Keratinocyte (primary cell): ENCODE measurements around the gene CASP14. TPM values are rescaled to one million over a fixed set of nuclear protein-coding genes. Genes with fewer than 3 reads are reported as not detected.

Experiments
- DNase-seq: peaks from one replicate; pipeline ENCODE4 v3.0.0-alpha.2; 2011; ENCODE audit warnings: low read depth, missing footprints, low spot score
- FAIRE-seq: peaks from 2 replicates; lab custom pipeline; 2011; peaks lifted over from hg19 to GRCh38; lab: Jason Lieb, UNC
- H2AFZ ChIP-seq: 2 replicates; pipeline ENCODE4 v1.6.0; 2012; ENCODE audit warnings: low read length, control low read depth, inconsistent platforms; ENCODE audit not compliant: control insufficient read depth
- H3K27ac ChIP-seq: 2 replicates; pipeline ENCODE4 v1.5.1; 2011; ENCODE audit warnings: low read length; ENCODE audit not compliant: control insufficient read depth, insufficient read depth
- H3K27me3 ChIP-seq: 3 replicates; pipeline ENCODE4 v1.6.0; 2011; ENCODE audit warnings: low read length; ENCODE audit not compliant: control insufficient read depth, insufficient read depth; ENCODE audit errors: extremely low read depth
- H3K36me3 ChIP-seq, 2 experiments: 2 replicates in 1 of 2; 3 replicates in 1 of 2; pipeline ENCODE4 v1.5.1; 2011; ENCODE audit warnings: low read length in 2 of 2, mild to moderate bottlenecking in 1 of 2; ENCODE audit not compliant: control insufficient read depth in 2 of 2, insufficient read depth in 2 of 2; ENCODE audit errors: extremely low read depth in 1 of 2
- H3K4me1 ChIP-seq: 3 replicates; pipeline ENCODE4 v1.5.1; 2011; ENCODE audit warnings: low read length; ENCODE audit not compliant: control insufficient read depth, insufficient read depth; ENCODE audit errors: extremely low read depth
- H3K4me2 ChIP-seq: 3 replicates; pipeline ENCODE4 v1.6.0; 2011; ENCODE audit warnings: low read depth, low read length; ENCODE audit not compliant: control insufficient read depth, insufficient read depth; ENCODE audit errors: extremely low read depth
- H3K4me3 ChIP-seq, 3 experiments: fragments of 200-600 bp in 1 of 3; sonication (generic) in 1 of 3; 2 replicates in 2 of 3; 3 replicates in 1 of 3; pipeline ENCODE4 v1.5.1; 2011 to 2016; ENCODE audit warnings: low read length in 3 of 3, mild to moderate bottlenecking in 3 of 3, control low read depth in 2 of 3, inconsistent platforms in 1 of 3, low read depth in 1 of 3, mixed read lengths in 1 of 3, mixed run types in 1 of 3, moderate library complexity in 1 of 3; ENCODE audit not compliant: control insufficient read depth in 2 of 3, insufficient read depth in 2 of 3; ENCODE audit errors: extremely low read depth in 1 of 3
- H3K79me2 ChIP-seq: 2 replicates; pipeline ENCODE4 v1.6.0; 2012; ENCODE audit warnings: low read length; ENCODE audit not compliant: control insufficient read depth, insufficient read depth
- H3K9ac ChIP-seq: 3 replicates; pipeline ENCODE4 v1.6.0; 2011; ENCODE audit warnings: low read length; ENCODE audit not compliant: control insufficient read depth, insufficient read depth; ENCODE audit errors: extremely low read depth
- H3K9me1 ChIP-seq: 3 replicates; pipeline ENCODE4 v1.6.0; 2011; ENCODE audit warnings: low read length; ENCODE audit not compliant: control insufficient read depth, insufficient read depth; ENCODE audit errors: extremely low read depth
- H3K9me3 ChIP-seq: 2 replicates; pipeline ENCODE4 v1.5.1; 2012; ENCODE audit warnings: low read depth, low read length; ENCODE audit not compliant: control insufficient read depth
- H4K20me1 ChIP-seq: 3 replicates; pipeline ENCODE4 v1.6.0; 2011; ENCODE audit warnings: low read length; ENCODE audit not compliant: control insufficient read depth, insufficient read depth; ENCODE audit errors: extremely low read depth
- CTCF ChIP-seq, 3 experiments: IDR thresholded peaks in 1 of 3; conservative IDR thresholded peaks in 1 of 3; optimal IDR thresholded peaks in 1 of 3; 2 replicates in 2 of 3; 3 replicates in 1 of 3; pipeline versions ENCODE3 to v1.5.1; 2011; ENCODE audit warnings: low read length in 3 of 3, mild to moderate bottlenecking in 3 of 3, moderate library complexity in 2 of 3, control low read depth in 1 of 3, inconsistent platforms in 1 of 3; ENCODE audit not compliant: insufficient read depth in 2 of 3; ENCODE audit errors: extremely low read depth in 1 of 3
- EZH2 ChIP-seq: IDR thresholded peaks from one replicate; pipeline ENCODE4 v1.6.1; 2012; ENCODE audit warnings: inconsistent platforms, mild to moderate bottlenecking, low read length, moderate library complexity
- dilution Hi-C: fragments of 300-500 bp; cut with MboI; formaldehyde crosslinking; loops from one replicate; pipeline ENCODE4 v1.7.0; 2020; ENCODE audit warnings: low sequenced_read_pairs; ENCODE audit not compliant: extremely low pct_ligation_motif_present
- polyA plus RNA-seq, 5 experiments: library from polyadenylated mRNA; depleted of rRNA in 3 of 5; stranded (reverse) in 3 of 5; stranded (forward) in 1 of 5; unstranded in 1 of 5; fragments of >200 nt; gene quantifications; 1 replicate in 1 of 5; 2 replicates in 3 of 5; 3 replicates in 1 of 5; pipeline versions ENCODE4 v1.2.1 to v1.2.3, GENCODE V29; 2011 to 2012; ENCODE audit warnings: missing spikeins in 2 of 5, low read depth in 1 of 5, low replicate concordance in 1 of 5

The CASP14 gene
- polyA plus RNA-seq, 1 donor (not counting 4 experiments of a cell fraction or from before 2014, with no cell fraction given) = 122 TPM

- Histone ChIP-seq H3K9me3 (peaks cover 3% of the 10 kb centered on the region), H3K27ac (no peak overlapping the region), H3K4me3 (no peak overlapping the region), H3K27me3 (no peaks in the 10 kb centered on the region), H2AFZ (no peak overlapping the region), H3K9me1 (no peaks in the 10 kb centered on the region), H3K4me1 (peaks cover 3% of the 10 kb centered on the region), H4K20me1 (no peaks in the 10 kb centered on the region), H3K4me2 (no peak overlapping the region), H3K36me3 (peaks cover 3 to 4% of the 10 kb centered on the region in 2 experiments), H3K79me2 (no peaks in the 10 kb centered on the region), H3K9ac (no peak overlapping the region)
- DNase-seq (no peak), FAIRE-seq (no peak)
- dilution Hi-C loops = no loop called here
- TF ChIP-seq CTCF (optimal IDR thresholded peaks at IDR 0.05 in 1 of 3, IDR thresholded peaks at IDR 0.05 in 1 of 3, conservative IDR thresholded peaks at IDR 0.05 in 1 of 3; ENCODE audit: extremely low read depth in 1 of 3, insufficient read depth in 2 of 3, low read length in 3 of 3) = no peak
- no peak for TF ChIP-seq EZH2
These were observed 55.1 kb downstream of the CASP14 start for GRCh38 chr19:15104411-15104810.

GRCh38 chr19:15105044-15105443, 55.8 kb downstream of the CASP14 start:
- Histone ChIP-seq H3K36me3 (peaks cover 4% of the 10 kb centered on the region in 2 experiments), H3K9me1 (no peaks in the 10 kb centered on the region), H3K9ac (no peak overlapping the region), H2AFZ (no peak overlapping the region), H3K27ac (no peak overlapping the region), H3K4me1 (peaks cover 3% of the 10 kb centered on the region), H3K4me2 (no peak overlapping the region), H3K79me2 (no peaks in the 10 kb centered on the region), H4K20me1 (no peaks in the 10 kb centered on the region), H3K9me3 (peaks cover 3% of the 10 kb centered on the region), H3K27me3 (no peaks in the 10 kb centered on the region), H3K4me3 (no peak overlapping the region)
- no peak for FAIRE-seq
- TF ChIP-seq CTCF (optimal IDR thresholded peaks at IDR 0.05 in 1 of 3, IDR thresholded peaks at IDR 0.05 in 1 of 3, conservative IDR thresholded peaks at IDR 0.05 in 1 of 3; ENCODE audit: extremely low read depth in 1 of 3, insufficient read depth in 2 of 3, low read length in 3 of 3) = no peak
- TF ChIP-seq EZH2 = no peak
- dilution Hi-C loops = no loop called here
- DNase-seq = no peak
